Natural killer cell (primary cell): ENCODE data around the gene SLC2A13. TPM values are rescaled to one million over a fixed set of nuclear protein-coding genes. Genes with fewer than 3 reads are reported as not detected.

Experiments used
- ATAC-seq, 3 donors: fragments of 150-1000 bp in 2 of 3; fragments of 200-7000 bp in 1 of 3; cut with Tn5 transposase; 1 replicate in 1 of 3; 2 replicates in 2 of 3; pipeline ENCODE4 v1.10.0; 2021; ENCODE audit warnings: mild to moderate bottlenecking in 2 of 3, moderate library complexity in 2 of 3
- DNase-seq, 2 donors: peaks; one replicate each; pipeline versions ENCODE4 v3.0.0 to v3.0.0-alpha.2; 2013 to 2021; ENCODE audit warnings: mixed read lengths in 1 of 2
- H3K27ac ChIP-seq: one replicate; pipeline ENCODE4 v1.5.1; 2013; ENCODE audit warnings: mild to moderate bottlenecking, low read length
- H3K27me3 ChIP-seq: one replicate; pipeline ENCODE4 v1.6.1; 2013; ENCODE audit warnings: low read length; ENCODE audit not compliant: control insufficient read depth, insufficient read depth
- H3K36me3 ChIP-seq: one replicate; pipeline ENCODE4 v1.6.1; 2013; ENCODE audit warnings: low read length; ENCODE audit not compliant: control insufficient read depth, insufficient read depth
- H3K4me1 ChIP-seq: one replicate; pipeline ENCODE4 v1.6.1; 2013; ENCODE audit warnings: low read length; ENCODE audit not compliant: control insufficient read depth, insufficient read depth
- H3K4me3 ChIP-seq: one replicate; pipeline ENCODE4 v1.5.1; 2013; ENCODE audit warnings: low read length
- H3K9me3 ChIP-seq: one replicate; pipeline ENCODE4 v1.6.1; 2013; ENCODE audit warnings: low read length; ENCODE audit not compliant: control insufficient read depth, insufficient read depth
- H3K27ac Mint-ChIP-seq, 2 donors: one replicate each; pipeline ENCODE4 v1.8.0; 2022; ENCODE audit warnings: mild to moderate bottlenecking in 2 of 2, mixed read lengths in 2 of 2, moderate library complexity in 1 of 2
- H3K27me3 Mint-ChIP-seq, 2 donors: one replicate each; pipeline ENCODE4 v1.8.0; 2022; ENCODE audit warnings: low read depth in 2 of 2, mixed read lengths in 2 of 2
- H3K36me3 Mint-ChIP-seq: one replicate; pipeline ENCODE4 v1.8.0; 2022; ENCODE audit warnings: mixed read lengths
- H3K4me1 Mint-ChIP-seq, 2 donors: one replicate each; pipeline ENCODE4 v1.8.0; 2022; ENCODE audit warnings: mixed read lengths in 2 of 2
- H3K4me3 Mint-ChIP-seq: one replicate; pipeline ENCODE4 v1.8.0; 2022; ENCODE audit warnings: mild to moderate bottlenecking, moderate library complexity, mixed read lengths
- H3K9me3 Mint-ChIP-seq, 2 donors: one replicate each; pipeline ENCODE4 v1.8.0; 2022; ENCODE audit warnings: mixed read lengths in 2 of 2
- WGBS: methylation state at CpG from one replicate; pipeline ENCODE4 v1.1.7; 2013; ENCODE audit warnings: missing lambda C conversion rate; ENCODE audit not compliant: insufficient coverage; 5-methylcytosine and 5-hydroxymethylcytosine counted together
- intact Hi-C: fragments of 100-400 bp; cut with micrococcal nuclease; formaldehyde crosslinking; loops from one replicate; pipeline ENCODE4 v1.14.2; 2022
- total RNA-seq, 4 donors: library from RNA; stranded (reverse); fragments of 120-200 nt in 1 of 4; gene quantifications; one replicate each; pipeline versions ENCODE4 v1.2.3 to v1.2.4, GENCODE V29; 2013 to 2022
- TF ChIP-seq, protein P1 (sequence below): fragments of 200-600 bp; IDR thresholded peaks from one replicate; pipeline ENCODE4 v1.8.0; 2022; ENCODE audit warnings: antibody characterized with exemption

The SLC2A13 gene
- total RNA-seq, 3 donors from 2014 or later (not counting 1 experiment from before 2014, with no cell fraction given): 6.0 to 10.9 (median 8.7) TPM

DNA sequence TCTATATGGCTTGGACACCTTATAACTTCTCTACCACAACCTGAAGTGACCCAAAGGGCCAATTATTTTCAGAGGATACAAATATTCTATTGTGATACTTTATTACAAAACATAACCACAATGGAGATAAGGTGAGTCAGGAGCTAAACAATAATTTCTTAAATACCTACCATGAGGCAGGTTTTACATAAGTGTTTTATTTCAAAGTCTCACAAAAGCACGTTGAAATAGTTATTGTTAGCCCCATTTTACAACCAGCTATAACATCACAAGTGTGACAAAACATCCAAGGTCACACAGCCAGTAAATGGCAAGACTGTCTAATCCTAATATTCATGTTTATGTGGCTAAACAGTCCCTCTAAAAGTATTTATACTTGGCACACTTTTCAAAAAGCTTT is 40.2 kb downstream of the SLC2A13 start:
- Mint-ChIP-seq H3K27ac (no peak overlapping the region), H3K4me1 (no peaks in the 10 kb centered on the region), H3K36me3 (no peaks in the 10 kb centered on the region), H3K4me3 (no peak overlapping the region), H3K9me3 (no peaks in the 10 kb centered on the region), H3K27me3 (no peaks in the 10 kb centered on the region)
- H3K4me3 ChIP-seq: no peak overlapping the region
- no peaks in the 10 kb centered on the region for H3K36me3 ChIP-seq
- intact Hi-C loops: no loop called here
- WGBS: 50% methylated on average over 1 of the region's 1 CpG
- ATAC-seq: no peak
- no peaks in the 10 kb centered on the region for H3K4me1 ChIP-seq
- no peaks in the 10 kb centered on the region for H3K27me3 ChIP-seq
- DNase-seq: no peak
- H3K9me3 ChIP-seq: no peaks in the 10 kb centered on the region
- H3K27ac ChIP-seq: no peak overlapping the region
- TF ChIP-seq, protein P1, sequence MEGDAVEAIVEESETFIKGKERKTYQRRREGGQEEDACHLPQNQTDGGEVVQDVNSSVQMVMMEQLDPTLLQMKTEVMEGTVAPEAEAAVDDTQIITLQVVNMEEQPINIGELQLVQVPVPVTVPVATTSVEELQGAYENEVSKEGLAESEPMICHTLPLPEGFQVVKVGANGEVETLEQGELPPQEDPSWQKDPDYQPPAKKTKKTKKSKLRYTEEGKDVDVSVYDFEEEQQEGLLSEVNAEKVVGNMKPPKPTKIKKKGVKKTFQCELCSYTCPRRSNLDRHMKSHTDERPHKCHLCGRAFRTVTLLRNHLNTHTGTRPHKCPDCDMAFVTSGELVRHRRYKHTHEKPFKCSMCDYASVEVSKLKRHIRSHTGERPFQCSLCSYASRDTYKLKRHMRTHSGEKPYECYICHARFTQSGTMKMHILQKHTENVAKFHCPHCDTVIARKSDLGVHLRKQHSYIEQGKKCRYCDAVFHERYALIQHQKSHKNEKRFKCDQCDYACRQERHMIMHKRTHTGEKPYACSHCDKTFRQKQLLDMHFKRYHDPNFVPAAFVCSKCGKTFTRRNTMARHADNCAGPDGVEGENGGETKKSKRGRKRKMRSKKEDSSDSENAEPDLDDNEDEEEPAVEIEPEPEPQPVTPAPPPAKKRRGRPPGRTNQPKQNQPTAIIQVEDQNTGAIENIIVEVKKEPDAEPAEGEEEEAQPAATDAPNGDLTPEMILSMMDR: no peak

DNA sequence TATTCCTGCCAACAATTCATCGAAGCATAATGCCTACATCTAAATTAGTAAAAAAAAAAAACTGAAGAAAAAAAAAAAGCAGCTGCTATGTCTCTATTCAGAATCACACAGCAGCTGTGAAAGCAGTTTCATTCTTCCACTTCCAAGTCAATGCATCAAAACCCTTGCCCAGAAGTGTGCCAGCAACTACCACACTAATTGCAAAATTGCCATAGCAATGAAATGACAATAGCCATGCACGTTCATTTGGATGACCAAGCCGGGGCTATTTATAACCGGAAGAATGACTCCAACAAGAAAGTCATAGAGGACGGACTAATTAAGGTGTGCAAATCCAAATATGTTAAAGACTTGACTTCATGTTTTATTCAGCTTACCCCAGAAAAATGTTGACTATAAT is 42.5 kb downstream of the SLC2A13 start:
- Histone ChIP-seq H3K4me3 (no peak overlapping the region), H3K27ac (no peak overlapping the region), H3K4me1 (no peaks in the 10 kb centered on the region), H3K36me3 (no peaks in the 10 kb centered on the region), H3K9me3 (no peaks in the 10 kb centered on the region), H3K27me3 (no peaks in the 10 kb centered on the region)
- 94% methylated on average over 5 of the region's 5 CpGs for WGBS
- no peak for ATAC-seq
- Mint-ChIP-seq H3K27me3 (no peaks in the 10 kb centered on the region), H3K27ac (no peak overlapping the region), H3K36me3 (no peaks in the 10 kb centered on the region), H3K9me3 (no peaks in the 10 kb centered on the region), H3K4me3 (no peak overlapping the region), H3K4me1 (no peaks in the 10 kb centered on the region)
- TF ChIP-seq, protein P1: no peak
- DNase-seq: no peak
- intact Hi-C loops: no loop called here

DNA sequence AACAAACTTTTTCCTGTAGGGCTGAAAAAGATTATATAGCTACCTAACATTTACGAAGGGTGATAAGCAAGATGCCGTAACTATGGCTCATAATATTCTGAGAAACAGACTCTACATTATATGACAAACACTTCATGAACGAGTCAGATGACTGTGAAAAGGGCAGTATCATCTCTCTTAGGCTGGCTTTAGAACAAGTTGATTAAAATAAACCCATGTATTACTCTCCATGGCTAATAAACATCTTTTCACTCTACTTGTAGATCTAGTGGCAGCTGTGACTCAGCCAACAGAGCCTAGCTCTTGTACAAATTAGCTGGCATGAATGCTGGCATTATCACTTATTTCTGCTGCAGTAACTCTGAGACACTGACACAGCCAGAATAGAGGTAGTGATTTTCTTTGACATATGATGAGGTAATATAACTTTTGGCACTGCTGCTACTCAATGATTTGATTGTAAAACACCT is 47.1 kb downstream of the SLC2A13 start:
- H3K4me1 Mint-ChIP-seq: peaks cover 0 to 4% of the 10 kb centered on the region in 2 donors
- TF ChIP-seq, protein P1: no peak
- intact Hi-C loops: no loop called here
- no peaks in the 10 kb centered on the region for H3K9me3 Mint-ChIP-seq
- DNase-seq: no peak
- Histone ChIP-seq H3K27me3 (no peaks in the 10 kb centered on the region), H3K4me3 (no peak overlapping the region), H3K9me3 (no peaks in the 10 kb centered on the region), H3K27ac (no peak overlapping the region), H3K36me3 (no peaks in the 10 kb centered on the region), H3K4me1 (no peaks in the 10 kb centered on the region)
- H3K4me3 Mint-ChIP-seq: no peak overlapping the region
- H3K27me3 Mint-ChIP-seq: peaks cover 0 to 2% of the 10 kb centered on the region in 2 donors
- WGBS: 84% methylated on average over 2 of the region's 3 CpGs
- H3K27ac Mint-ChIP-seq: no peak overlapping the region
- H3K36me3 Mint-ChIP-seq: no peaks in the 10 kb centered on the region
- ATAC-seq: no peak

DNA sequence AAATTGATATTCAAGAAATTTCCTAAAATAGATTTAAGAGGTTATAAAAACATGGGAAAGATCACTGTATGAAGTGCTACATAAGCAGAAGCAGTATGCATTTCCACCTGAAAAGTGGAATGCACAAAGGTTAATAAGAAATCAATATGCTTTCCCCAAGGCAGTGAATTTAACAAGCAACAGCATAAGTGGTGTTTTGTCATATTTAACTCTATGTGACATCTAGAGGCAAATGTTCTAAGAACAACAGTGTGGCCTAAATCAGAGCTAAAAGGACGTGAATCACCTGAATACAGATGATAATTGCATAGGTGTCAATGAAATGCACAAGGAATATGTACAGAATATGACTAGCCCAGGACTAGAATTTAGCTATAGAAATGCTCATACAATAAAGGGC is 49.5 kb downstream of the SLC2A13 start:
- Histone ChIP-seq H3K36me3 (no peaks in the 10 kb centered on the region), H3K4me1 (no peaks in the 10 kb centered on the region), H3K27me3 (no peaks in the 10 kb centered on the region), H3K9me3 (no peaks in the 10 kb centered on the region), H3K27ac (no peak overlapping the region), H3K4me3 (no peak overlapping the region)
- H3K36me3 Mint-ChIP-seq: no peaks in the 10 kb centered on the region
- peaks cover 0 to 2% of the 10 kb centered on the region in 2 donors for H3K27me3 Mint-ChIP-seq
- H3K4me3 Mint-ChIP-seq: no peak overlapping the region
- TF ChIP-seq, protein P1: no peak
- H3K4me1 Mint-ChIP-seq: peaks cover 0 to 4% of the 10 kb centered on the region in 2 donors
- H3K9me3 Mint-ChIP-seq: no peaks in the 10 kb centered on the region
- no peak overlapping the region for H3K27ac Mint-ChIP-seq
- WGBS: 88% methylated on average over 1 of the region's 1 CpG
- ATAC-seq: no peak
- DNase-seq: no peak
- intact Hi-C loops: no loop called here
